ENCODE data around the gene AKAP12. TPM values are rescaled to one million over a fixed set of nuclear protein-coding genes. Genes with fewer than 3 reads are reported as not detected.

The AKAP12 gene
- total RNA-seq, 1 experiment from 2014 or later, result 396 TPM

GRCh38 chr6:151279891-151280290, 40.1 kb downstream of the AKAP12 start:
- no peak for DNase-seq (ENCODE audit: low read depth)

- no peak for DNase-seq (ENCODE audit: low read depth)
Observed at GRCh38 chr6:151280859-151281258, 41.1 kb downstream of the AKAP12 start.

- no peak for DNase-seq (ENCODE audit: low read depth)
Observed at GRCh38 chr6:151284012-151284411, 44.2 kb downstream of the AKAP12 start.

GRCh38 chr6:151284548-151285017, 44.8 kb downstream of the AKAP12 start:
- no peak for DNase-seq (ENCODE audit: low read depth)

GRCh38 chr6:151285122-151285521, 45.4 kb downstream of the AKAP12 start:
- no peak for DNase-seq (ENCODE audit: low read depth)

GRCh38 chr6:151286214-151286613, 46.4 kb downstream of the AKAP12 start:
- DNase-seq (ENCODE audit: low read depth), result no peak

GRCh38 chr6:151288712-151289398, 49.1 kb downstream of the AKAP12 start:
- no peak for DNase-seq (ENCODE audit: low read depth)

- DNase-seq (ENCODE audit: low read depth), result no peak
Observed at GRCh38 chr6:151289399-151290007, 49.7 kb downstream of the AKAP12 start.

GRCh38 chr6:151290877-151291721, 51.3 kb downstream of the AKAP12 start:
- no peak for DNase-seq (ENCODE audit: low read depth)

- DNase-seq (ENCODE audit: low read depth), result no peak
Observed at GRCh38 chr6:151291722-151292059, 51.9 kb downstream of the AKAP12 start.

- DNase-seq (ENCODE audit: low read depth), result no peak
Observed at GRCh38 chr6:151292974-151293687, 53.4 kb downstream of the AKAP12 start.

- DNase-seq (ENCODE audit: low read depth), result no peak
Observed at GRCh38 chr6:151293688-151294016, 53.9 kb downstream of the AKAP12 start.

- DNase-seq (ENCODE audit: low read depth), result no peak
Observed at GRCh38 chr6:151294561-151295101, 54.9 kb downstream of the AKAP12 start.

GRCh38 chr6:151297886-151298285, 58.1 kb downstream of the AKAP12 start:
- DNase-seq (ENCODE audit: low read depth), result no peak

GRCh38 chr6:151299011-151299410, 59.2 kb downstream of the AKAP12 start:
- DNase-seq (ENCODE audit: low read depth), result no peak

- no peak for DNase-seq (ENCODE audit: low read depth)
Observed at GRCh38 chr6:151300267-151300991, 60.7 kb downstream of the AKAP12 start.

GRCh38 chr6:151301547-151301946, 61.8 kb downstream of the AKAP12 start:
- DNase-seq (ENCODE audit: low read depth), result no peak

- DNase-seq (ENCODE audit: low read depth), result no peak
Observed at GRCh38 chr6:151303231-151303630, 63.5 kb downstream of the AKAP12 start.

GRCh38 chr6:151306269-151306783, 66.6 kb downstream of the AKAP12 start:
- no peak for DNase-seq (ENCODE audit: low read depth)

GRCh38 chr6:151307501-151307900, 67.7 kb downstream of the AKAP12 start:
- DNase-seq (ENCODE audit: low read depth), result no peak

- no peak for DNase-seq (ENCODE audit: low read depth)
Observed at GRCh38 chr6:151309619-151310018, 69.9 kb downstream of the AKAP12 start.

All from Daoy (cell line).